GM23338 (cell line): ENCODE results near the gene SLBP. TPM values are rescaled to one million over a fixed set of nuclear protein-coding genes. Genes with fewer than 3 reads are reported as not detected.

ENCODE experiments used
- ATAC-seq: fragments of 200-7000 bp; cut with Tn5 transposase; 3 replicates; pipeline ENCODE4 v1.9.1; 2020
- DNase-seq: peaks from one replicate; pipeline ENCODE4 v3.0.0-alpha.2; 2015; ENCODE audit warnings: low spot score
- H2AFZ ChIP-seq: fragments of 200-600 bp; sonication (generic); 2 replicates; pipeline ENCODE4 v1.8.0; 2016; ENCODE audit warnings: antibody characterized with exemption, mild to moderate bottlenecking, moderate library complexity
- H3F3A ChIP-seq: fragments of 200-600 bp; sonication (generic); replicated peaks from 2 replicates; pipeline ENCODE4 v1.8.0; 2017; ENCODE audit warnings: antibody characterized with exemption, mixed run types, low read depth
- H3K27ac ChIP-seq: fragments of 200-600 bp; sonication (generic); 2 replicates; pipeline ENCODE4 v1.6.1; 2016; ENCODE audit warnings: low read depth
- H3K27me3 ChIP-seq: fragments of 200-600 bp; sonication (generic); 2 replicates; pipeline ENCODE4 v1.8.0; 2016; ENCODE audit warnings: mild to moderate bottlenecking, mixed run types, moderate library complexity; ENCODE audit not compliant: insufficient read depth
- H3K36me3 ChIP-seq: fragments of 200-600 bp; sonication (generic); 2 replicates; pipeline ENCODE4 v1.8.0; 2016; ENCODE audit warnings: mild to moderate bottlenecking; ENCODE audit not compliant: insufficient read depth
- H3K4me1 ChIP-seq: fragments of 200-600 bp; sonication (generic); 2 replicates; pipeline ENCODE4 v1.8.0; 2016; ENCODE audit warnings: mild to moderate bottlenecking, moderate library complexity; ENCODE audit not compliant: insufficient read depth
- H3K4me2 ChIP-seq: fragments of 200-600 bp; sonication (generic); 2 replicates; pipeline ENCODE4 v1.7.1; 2017; ENCODE audit warnings: mixed run types
- H3K4me3 ChIP-seq: fragments of 200-600 bp; sonication (generic); 2 replicates; pipeline ENCODE4 v1.6.1; 2016; ENCODE audit warnings: mixed run types
- H3K79me2 ChIP-seq: fragments of 200-600 bp; sonication (generic); replicated peaks from 2 replicates; pipeline ENCODE4 v1.8.0; 2017; ENCODE audit warnings: mild to moderate bottlenecking; ENCODE audit not compliant: insufficient read depth
- H3K9me2 ChIP-seq: fragments of 200-600 bp; sonication (generic); 2 replicates; pipeline ENCODE4 v1.8.0; 2017; ENCODE audit not compliant: insufficient read depth
- H4K20me1 ChIP-seq: fragments of 200-600 bp; sonication (generic); replicated peaks from 2 replicates; pipeline ENCODE4 v1.8.0; 2017; ENCODE audit warnings: mild to moderate bottlenecking; ENCODE audit not compliant: insufficient read depth
- H3K27ac Mint-ChIP-seq: 2 replicates; pipeline ENCODE4 v1.8.0; 2020; ENCODE audit warnings: inconsistent platforms, mild to moderate bottlenecking, moderate library complexity, mixed read lengths
- H3K27me3 Mint-ChIP-seq: 3 replicates; pipeline ENCODE4 v1.8.0; 2022; ENCODE audit warnings: low read depth, mild to moderate bottlenecking, moderate library complexity, mixed read lengths, inconsistent platforms; ENCODE audit not compliant: insufficient read depth, poor library complexity
- H3K36me3 Mint-ChIP-seq: 3 replicates; pipeline ENCODE4 v1.8.0; 2021; ENCODE audit warnings: low read depth, mild to moderate bottlenecking, inconsistent platforms, moderate library complexity, mixed read lengths
- H3K4me1 Mint-ChIP-seq: 3 replicates; pipeline ENCODE4 v1.8.0; 2020; ENCODE audit warnings: mild to moderate bottlenecking, inconsistent platforms, mixed read lengths
- H3K4me3 Mint-ChIP-seq: 3 replicates; pipeline ENCODE4 v1.8.0; 2021; ENCODE audit warnings: moderate library complexity, mild to moderate bottlenecking, inconsistent platforms, mixed read lengths
- H3K9me3 Mint-ChIP-seq: 3 replicates; pipeline ENCODE4 v1.8.0; 2020; ENCODE audit warnings: moderate library complexity, mild to moderate bottlenecking, inconsistent platforms, mixed read lengths
- CREB1 ChIP-seq: fragments of 250-450 bp; sonication (Bioruptor Pico); IDR thresholded peaks from 2 replicates; pipeline ENCODE4 v1.5.0; 2020; ENCODE audit warnings: low read depth, mild to moderate bottlenecking, moderate library complexity
- NANOG ChIP-seq: IDR thresholded peaks from 2 replicates; pipeline ENCODE4 v1.6.1; 2016; ENCODE audit warnings: antibody characterized with exemption, borderline replicate concordance
- POLR2AphosphoS5 ChIP-seq: IDR thresholded peaks from 2 replicates; pipeline ENCODE4 v1.6.1; 2016; ENCODE audit warnings: antibody characterized with exemption, low read depth
- long read RNA-seq: library from polyadenylated mRNA; unstranded; transcript quantifications from one replicate; pipeline ENCODE4 v2.0.0, GENCODE V29; 2020; ENCODE audit not compliant: unreplicated experiment
- polyA plus RNA-seq: library from polyadenylated mRNA; unstranded; fragments of >200 nt; fragmentation: Nextera tagmentation; extraction: Ambion mirVana; gene quantifications from 2 replicates; pipeline ENCODE4 v1.2.1, GENCODE V29; 2016
- total RNA-seq: library from RNA; depleted of rRNA; stranded (reverse); fragments of >200 nt; shearing (Covaris generic); gene quantifications from 2 replicates; pipeline ENCODE4 v1.2.3, GENCODE V29; 2014; rRNA removed
- TF ChIP-seq, protein P1 (sequence below): IDR thresholded peaks from 2 replicates; pipeline ENCODE4 v1.6.1; 2016; ENCODE audit warnings: antibody characterized with exemption
- TF ChIP-seq, protein P2 (sequence below): fragments of 250-450 bp; sonication (Bioruptor Pico); IDR thresholded peaks from 2 replicates; pipeline ENCODE4 v1.5.0; 2020; ENCODE audit warnings: mild to moderate bottlenecking, moderate library complexity

Gene SLBP
- 54.4 and 68.3 TPM in 2 replicates for total RNA-seq
- polyA plus RNA-seq: 58.6 and 62.5 TPM in 2 replicates
- long read RNA-seq, transcript SLBP-206 (8 exons, 1,977 nt): major isoform, 40 of 47 reads
- long read RNA-seq, partial matches to known transcripts: 6 of 47 reads
- long read RNA-seq, other reads (novel, unspliced or antisense): 1 of 47 reads

DNA sequence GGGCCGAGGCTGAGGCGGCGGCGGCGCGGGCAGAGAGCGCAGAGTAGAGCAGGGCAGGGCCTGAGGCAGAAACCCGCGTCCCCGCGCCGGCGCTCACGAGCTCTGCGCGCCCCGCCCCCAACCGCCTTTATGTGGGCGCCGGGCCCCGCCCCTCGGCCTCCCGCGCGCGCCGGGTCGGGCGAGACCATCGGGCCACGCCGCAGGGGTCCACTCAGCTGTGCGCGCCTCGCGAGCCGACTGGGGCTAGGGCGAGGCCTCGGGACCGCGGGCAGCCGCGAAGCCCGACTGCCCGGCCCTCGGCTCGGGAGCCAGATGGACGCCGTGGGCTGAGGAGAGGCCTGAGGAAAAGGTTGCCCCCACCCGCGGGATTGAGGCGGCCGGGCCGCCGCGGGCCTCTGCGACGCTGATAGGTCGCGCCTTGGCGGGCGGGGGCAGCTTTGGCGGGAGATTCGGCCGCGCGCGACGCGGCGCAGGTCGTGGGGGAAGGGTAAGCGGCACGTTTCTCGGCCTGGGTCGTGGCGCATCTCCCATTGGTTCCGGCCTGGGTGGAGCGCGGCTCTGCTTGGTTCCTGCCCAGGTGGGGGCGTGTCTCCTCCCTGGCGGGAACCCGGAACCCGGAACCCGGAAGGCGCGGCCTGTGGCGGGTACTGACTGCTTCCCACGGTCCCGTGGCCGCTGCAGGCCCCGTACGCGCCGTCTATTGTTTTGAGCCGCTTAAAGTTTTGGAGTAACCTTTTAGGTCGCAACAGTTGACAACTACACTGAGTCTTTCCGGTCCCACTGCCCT, at the start of gene SLBP:
Gene SLBP (minus strand): TSS at position 104 of the 787 bp plus-strand sequence. CDS start 131 bp downstream, outside the sequence.
- H3K79me2 ChIP-seq: peaks cover 51% of the 10 kb centered on the region
- H4K20me1 ChIP-seq: peaks cover 30% of the 10 kb centered on the region
- peaks cover 9% of the 10 kb centered on the region; the same call in 1 of the 2 replicates for H3K4me1 ChIP-seq
- H3K4me2 ChIP-seq: peak within 1 kb of the TSS; percentile 98
- H3K27ac ChIP-seq: peak within 1 kb of the TSS; percentile 81
- H3K36me3 ChIP-seq: 0 out of 2 replicates have a peak, but pooled peaks cover 4% of the 10 kb centered on the region
- H2AFZ ChIP-seq: peak within 1 kb of the TSS; percentile 94
- H3K4me3 ChIP-seq: peak within 1 kb of the TSS; percentile 89
- no peaks in the 10 kb centered on the region for H3K9me3 Mint-ChIP-seq
- no peaks in the 10 kb centered on the region for H3K9me2 ChIP-seq
- peak within 1 kb of the TSS; percentile 92 for H3K4me3 Mint-ChIP-seq
- H3F3A ChIP-seq: peaks cover 14% of the 10 kb centered on the region
- H3K27me3 Mint-ChIP-seq: peaks cover 18% of the 10 kb centered on the region
- H3K27ac Mint-ChIP-seq: peak within 1 kb of the TSS; percentile 95
- TF ChIP-seq, protein P1, sequence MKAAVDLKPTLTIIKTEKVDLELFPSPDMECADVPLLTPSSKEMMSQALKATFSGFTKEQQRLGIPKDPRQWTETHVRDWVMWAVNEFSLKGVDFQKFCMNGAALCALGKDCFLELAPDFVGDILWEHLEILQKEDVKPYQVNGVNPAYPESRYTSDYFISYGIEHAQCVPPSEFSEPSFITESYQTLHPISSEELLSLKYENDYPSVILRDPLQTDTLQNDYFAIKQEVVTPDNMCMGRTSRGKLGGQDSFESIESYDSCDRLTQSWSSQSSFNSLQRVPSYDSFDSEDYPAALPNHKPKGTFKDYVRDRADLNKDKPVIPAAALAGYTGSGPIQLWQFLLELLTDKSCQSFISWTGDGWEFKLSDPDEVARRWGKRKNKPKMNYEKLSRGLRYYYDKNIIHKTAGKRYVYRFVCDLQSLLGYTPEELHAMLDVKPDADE: peak; percentile 30
- TF ChIP-seq NANOG: no peak
- TF ChIP-seq CREB1 (CRISPR knock-in tag): peak; percentile 51; the same call in 1 of the 2 replicates
- TF ChIP-seq POLR2AphosphoS5: peak; percentile 52; the same call in 1 of the 2 replicates
- H3K36me3 Mint-ChIP-seq: peaks cover 34% of the 10 kb centered on the region
- peak; percentile 94 for DNase-seq
- peaks cover 23% of the 10 kb centered on the region for H3K4me1 Mint-ChIP-seq
- peak; percentile 82 for ATAC-seq
- no peaks in the 10 kb centered on the region for H3K27me3 ChIP-seq

- H3K4me1 Mint-ChIP-seq: peaks cover 9% of the 10 kb centered on the region
- DNase-seq (no peak), ATAC-seq (no peak)
- peaks cover 14% of the 10 kb centered on the region for H3K27me3 Mint-ChIP-seq
- TF ChIP-seq, protein P1: no peak
- TF ChIP-seq, protein P2, sequence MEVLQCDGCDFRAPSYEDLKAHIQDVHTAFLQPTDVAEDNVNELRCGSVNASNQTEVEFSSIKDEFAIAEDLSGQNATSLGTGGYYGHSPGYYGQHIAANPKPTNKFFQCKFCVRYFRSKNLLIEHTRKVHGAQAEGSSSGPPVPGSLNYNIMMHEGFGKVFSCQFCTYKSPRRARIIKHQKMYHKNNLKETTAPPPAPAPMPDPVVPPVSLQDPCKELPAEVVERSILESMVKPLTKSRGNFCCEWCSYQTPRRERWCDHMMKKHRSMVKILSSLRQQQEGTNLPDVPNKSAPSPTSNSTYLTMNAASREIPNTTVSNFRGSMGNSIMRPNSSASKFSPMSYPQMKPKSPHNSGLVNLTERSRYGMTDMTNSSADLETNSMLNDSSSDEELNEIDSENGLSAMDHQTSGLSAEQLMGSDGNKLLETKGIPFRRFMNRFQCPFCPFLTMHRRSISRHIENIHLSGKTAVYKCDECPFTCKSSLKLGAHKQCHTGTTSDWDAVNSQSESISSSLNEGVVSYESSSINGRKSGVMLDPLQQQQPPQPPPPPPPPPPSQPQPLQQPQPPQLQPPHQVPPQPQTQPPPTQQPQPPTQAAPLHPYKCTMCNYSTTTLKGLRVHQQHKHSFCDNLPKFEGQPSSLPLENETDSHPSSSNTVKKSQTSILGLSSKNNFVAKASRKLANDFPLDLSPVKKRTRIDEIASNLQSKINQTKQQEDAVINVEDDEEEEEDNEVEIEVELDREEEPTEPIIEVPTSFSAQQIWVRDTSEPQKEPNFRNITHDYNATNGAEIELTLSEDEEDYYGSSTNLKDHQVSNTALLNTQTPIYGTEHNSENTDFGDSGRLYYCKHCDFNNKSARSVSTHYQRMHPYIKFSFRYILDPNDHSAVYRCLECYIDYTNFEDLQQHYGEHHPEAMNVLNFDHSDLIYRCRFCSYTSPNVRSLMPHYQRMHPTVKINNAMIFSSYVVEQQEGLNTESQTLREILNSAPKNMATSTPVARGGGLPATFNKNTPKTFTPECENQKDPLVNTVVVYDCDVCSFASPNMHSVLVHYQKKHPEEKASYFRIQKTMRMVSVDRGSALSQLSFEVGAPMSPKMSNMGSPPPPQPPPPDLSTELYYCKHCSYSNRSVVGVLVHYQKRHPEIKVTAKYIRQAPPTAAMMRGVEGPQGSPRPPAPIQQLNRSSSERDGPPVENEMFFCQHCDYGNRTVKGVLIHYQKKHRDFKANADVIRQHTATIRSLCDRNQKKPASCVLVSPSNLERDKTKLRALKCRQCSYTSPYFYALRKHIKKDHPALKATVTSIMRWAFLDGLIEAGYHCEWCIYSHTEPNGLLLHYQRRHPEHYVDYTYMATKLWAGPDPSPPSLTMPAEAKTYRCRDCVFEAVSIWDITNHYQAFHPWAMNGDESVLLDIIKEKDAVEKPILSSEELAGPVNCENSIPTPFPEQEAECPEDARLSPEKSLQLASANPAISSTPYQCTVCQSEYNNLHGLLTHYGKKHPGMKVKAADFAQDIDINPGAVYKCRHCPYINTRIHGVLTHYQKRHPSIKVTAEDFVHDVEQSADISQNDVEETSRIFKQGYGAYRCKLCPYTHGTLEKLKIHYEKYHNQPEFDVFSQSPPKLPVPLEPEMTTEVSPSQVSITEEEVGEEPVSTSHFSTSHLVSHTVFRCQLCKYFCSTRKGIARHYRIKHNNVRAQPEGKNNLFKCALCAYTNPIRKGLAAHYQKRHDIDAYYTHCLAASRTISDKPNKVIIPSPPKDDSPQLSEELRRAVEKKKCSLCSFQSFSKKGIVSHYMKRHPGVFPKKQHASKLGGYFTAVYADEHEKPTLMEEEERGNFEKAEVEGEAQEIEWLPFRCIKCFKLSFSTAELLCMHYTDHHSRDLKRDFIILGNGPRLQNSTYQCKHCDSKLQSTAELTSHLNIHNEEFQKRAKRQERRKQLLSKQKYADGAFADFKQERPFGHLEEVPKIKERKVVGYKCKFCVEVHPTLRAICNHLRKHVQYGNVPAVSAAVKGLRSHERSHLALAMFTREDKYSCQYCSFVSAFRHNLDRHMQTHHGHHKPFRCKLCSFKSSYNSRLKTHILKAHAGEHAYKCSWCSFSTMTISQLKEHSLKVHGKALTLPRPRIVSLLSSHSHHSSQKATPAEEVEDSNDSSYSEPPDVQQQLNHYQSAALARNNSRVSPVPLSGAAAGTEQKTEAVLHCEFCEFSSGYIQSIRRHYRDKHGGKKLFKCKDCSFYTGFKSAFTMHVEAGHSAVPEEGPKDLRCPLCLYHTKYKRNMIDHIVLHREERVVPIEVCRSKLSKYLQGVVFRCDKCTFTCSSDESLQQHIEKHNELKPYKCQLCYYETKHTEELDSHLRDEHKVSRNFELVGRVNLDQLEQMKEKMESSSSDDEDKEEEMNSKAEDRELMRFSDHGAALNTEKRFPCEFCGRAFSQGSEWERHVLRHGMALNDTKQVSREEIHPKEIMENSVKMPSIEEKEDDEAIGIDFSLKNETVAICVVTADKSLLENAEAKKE: no peak
- H3K4me3 ChIP-seq: no peak overlapping the region
- H3K4me2 ChIP-seq: no peak overlapping the region
- no peak overlapping the region for H3K4me3 Mint-ChIP-seq
- H3K9me3 Mint-ChIP-seq: no peaks in the 10 kb centered on the region; the same call in 2 of the 3 replicates
- no peaks in the 10 kb centered on the region for H3K27me3 ChIP-seq
- H3K27ac ChIP-seq: no peak overlapping the region
- H4K20me1 ChIP-seq: no peaks in the 10 kb centered on the region
- no peaks in the 10 kb centered on the region for H3K36me3 Mint-ChIP-seq
- no peaks in the 10 kb centered on the region for H3F3A ChIP-seq
- H3K9me2 ChIP-seq: no peaks in the 10 kb centered on the region
- H3K27ac Mint-ChIP-seq: no peak overlapping the region
- peaks cover 11% of the 10 kb centered on the region; the same call in 1 of the 2 replicates for H3K4me1 ChIP-seq
- no peaks in the 10 kb centered on the region for H3K79me2 ChIP-seq
- no peaks in the 10 kb centered on the region for H3K36me3 ChIP-seq
- no peak overlapping the region for H2AFZ ChIP-seq
Observed at GRCh38 chr4:1761130-1761689, 49.1 kb upstream of the SLBP start.
